Left ventricle myocardium inferior (tissue), 1 donor: ENCODE data around the gene SNW1. TPM values are rescaled to one million over a fixed set of nuclear protein-coding genes. Genes with fewer than 3 reads are reported as not detected.
A peak's percentile ranks its signal among the peaks of the same experiment; 100 is the strongest.

Experiments
- DNase-seq: peaks from one replicate; pipeline ENCODE4 v3.0.0-alpha.2; 2020
- H3K27ac ChIP-seq: fragments of 200-600 bp; replicated peaks from 2 replicates; pipeline ENCODE4 v1.8.0; 2021
- H3K27me3 ChIP-seq: fragments of 200-600 bp; 2 replicates; pipeline ENCODE4 v1.8.0; 2021; ENCODE audit warnings: low read depth
- H3K36me3 ChIP-seq: fragments of 200-600 bp; 2 replicates; pipeline ENCODE4 v1.8.0; 2021
- H3K4me1 ChIP-seq: fragments of 200-600 bp; 2 replicates; pipeline ENCODE4 v1.8.0; 2021
- H3K4me3 ChIP-seq: fragments of 200-600 bp; 2 replicates; pipeline ENCODE4 v1.8.0; 2021; ENCODE audit warnings: mild to moderate bottlenecking, moderate library complexity
- H3K9me3 ChIP-seq: fragments of 200-600 bp; replicated peaks from 2 replicates; pipeline ENCODE4 v1.8.0; 2021
- CTCF ChIP-seq: fragments of 200-600 bp; IDR thresholded peaks from 2 replicates; pipeline ENCODE4 v1.8.0; 2021; ENCODE audit warnings: antibody characterized with exemption, mild to moderate bottlenecking, borderline replicate concordance
- intact Hi-C: fragments of 100-400 bp; cut with micrococcal nuclease; formaldehyde crosslinking; loops from one replicate; pipeline ENCODE4 v1.11.0; 2022
- total RNA-seq: library from RNA; stranded (reverse); fragmentation: NEBNext Ultra II Directional; extraction: Animal tissue kit (Norgen Biotek cat#: 25700); gene quantifications from one replicate; pipeline ENCODE4 v1.2.1, GENCODE V29; 2021
- donor health status: DM: no; HTN: yes; CAD: no; lungs with severe emphysema.

SNW1 gene
- total RNA-seq, 1 donor from 2014 or later = 52.6 TPM

- Histone ChIP-seq H3K27ac (no peak overlapping the region), H3K4me3 (no peak overlapping the region), H3K9me3 (no peaks in the 10 kb centered on the region), H3K4me1 (peaks cover 8% of the 10 kb centered on the region), H3K36me3 (peaks cover 98% of the 10 kb centered on the region), H3K27me3 (no peaks in the 10 kb centered on the region)
- no peak for TF ChIP-seq CTCF
- no peak for DNase-seq
- intact Hi-C loops = no loop called here
These were observed 43.2 kb downstream of the SNW1 start for GRCh38 chr14:77717608-77718305.

GRCh38 chr14:77714926-77715325 lies 46.0 kb downstream of the SNW1 start:
- DNase-seq = no peak
- Histone ChIP-seq H3K27ac (no peak overlapping the region), H3K4me1 (peaks cover 16% of the 10 kb centered on the region), H3K4me3 (no peak overlapping the region), H3K27me3 (no peaks in the 10 kb centered on the region), H3K36me3 (peaks cover 94% of the 10 kb centered on the region), H3K9me3 (no peaks in the 10 kb centered on the region)
- intact Hi-C loops = no loop called here
- no peak for TF ChIP-seq CTCF

GRCh38 chr14:77710364-77710763 lies 50.6 kb downstream of the SNW1 start:
- no peaks in the 10 kb centered on the region for H3K27me3 ChIP-seq
- H3K27ac ChIP-seq = no peak overlapping the region
- no peaks in the 10 kb centered on the region for H3K9me3 ChIP-seq
- no peak for TF ChIP-seq CTCF
- intact Hi-C loops = no loop called here
- H3K4me3 ChIP-seq = no peak overlapping the region
- peaks cover 57% of the 10 kb centered on the region for H3K4me1 ChIP-seq
- H3K36me3 ChIP-seq = peaks cover 49% of the 10 kb centered on the region
- DNase-seq = no peak

GRCh38 chr14:77709412-77709811 lies 51.5 kb downstream of the SNW1 start:
- intact Hi-C loops = no loop called here

GRCh38 chr14:77708749-77709148 lies 52.2 kb downstream of the SNW1 start:
- TF ChIP-seq CTCF = no peak
- Histone ChIP-seq H3K36me3 (peaks cover 46% of the 10 kb centered on the region), H3K27ac (peak overlapping the region; percentile 83), H3K27me3 (no peaks in the 10 kb centered on the region), H3K4me1 (peaks cover 57% of the 10 kb centered on the region), H3K9me3 (no peaks in the 10 kb centered on the region), H3K4me3 (peak overlapping the region; percentile 98)
- intact Hi-C loops = no loop called here
- DNase-seq = no peak

More at GRCh38 chr14:77709412-77709811, 51.5 kb downstream of the SNW1 start:
- no peak for DNase-seq
- H3K9me3 ChIP-seq = no peaks in the 10 kb centered on the region
- H3K36me3 ChIP-seq = peaks cover 46% of the 10 kb centered on the region
- no peak overlapping the region for H3K27ac ChIP-seq
- no peak for TF ChIP-seq CTCF
- H3K4me3 ChIP-seq = peak overlapping the region; percentile 98
- no peaks in the 10 kb centered on the region for H3K27me3 ChIP-seq
- peaks cover 57% of the 10 kb centered on the region for H3K4me1 ChIP-seq
